ENCODE measurements around the gene IFRD2. TPM values are rescaled to one million over a fixed set of nuclear protein-coding genes. Genes with fewer than 3 reads are reported as not detected.

The IFRD2 gene, protein sequence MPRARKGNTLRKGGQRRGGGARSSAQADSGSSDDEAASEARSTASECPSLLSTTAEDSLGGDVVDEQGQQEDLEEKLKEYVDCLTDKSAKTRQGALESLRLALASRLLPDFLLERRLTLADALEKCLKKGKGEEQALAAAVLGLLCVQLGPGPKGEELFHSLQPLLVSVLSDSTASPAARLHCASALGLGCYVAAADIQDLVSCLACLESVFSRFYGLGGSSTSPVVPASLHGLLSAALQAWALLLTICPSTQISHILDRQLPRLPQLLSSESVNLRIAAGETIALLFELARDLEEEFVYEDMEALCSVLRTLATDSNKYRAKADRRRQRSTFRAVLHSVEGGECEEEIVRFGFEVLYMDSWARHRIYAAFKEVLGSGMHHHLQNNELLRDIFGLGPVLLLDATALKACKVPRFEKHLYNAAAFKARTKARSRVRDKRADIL
- total RNA-seq (36.9 TPM), polyA plus RNA-seq (ENCODE audit: insufficient read depth in 1 of 8, insufficient read length in 8 of 8, low replicate concordance in 1 of 8) (10 to 100 TPM; 46.4 to 68.1 (median 61.2) TPM)
- long read RNA-seq, donor 1, transcript IFRD2-202 (12 exons, 2,109 nt) = major isoform, 5 of 5 reads
- long read RNA-seq, donor 1, partial matches to known transcripts = 0 of 5 reads
- long read RNA-seq, donor 1, other reads (novel, unspliced or antisense) = 0 of 5 reads
- long read RNA-seq, donor 2, partial matches to known transcripts = 0 of 2 reads
- long read RNA-seq, donor 2, other reads (novel, unspliced or antisense) = 0 of 2 reads
- long read RNA-seq, donor 3, transcript IFRD2-202 (12 exons, 2,109 nt) = major isoform, 17 of 26 reads
- long read RNA-seq, donor 3, partial matches to known transcripts = 6 of 26 reads
- long read RNA-seq, donor 3, other reads (novel, unspliced or antisense) = 0 of 26 reads
- long read RNA-seq, donor 4, transcript IFRD2-202 (12 exons, 2,109 nt) = major isoform, 9 of 16 reads
- long read RNA-seq, donor 4, partial matches to known transcripts = 5 of 16 reads
- long read RNA-seq, donor 4, other reads (novel, unspliced or antisense) = 0 of 16 reads
- long read RNA-seq, donor 5, transcript IFRD2-202 (12 exons, 2,109 nt) = major isoform, 35 of 110 reads
- long read RNA-seq, donor 5, partial matches to known transcripts = 20 of 110 reads
- long read RNA-seq, donor 5, other reads (novel, unspliced or antisense) = 53 of 110 reads
- long read RNA-seq, donor 6, transcript IFRD2-202 (12 exons, 2,109 nt) = major isoform, 23 of 44 reads
- long read RNA-seq, donor 6, partial matches to known transcripts = 16 of 44 reads
- long read RNA-seq, donor 6, other reads (novel, unspliced or antisense) = 0 of 44 reads
- long read RNA-seq, donor 7, transcript IFRD2-202 (12 exons, 2,109 nt) = major isoform, 9 of 9 reads
- long read RNA-seq, donor 7, partial matches to known transcripts = 0 of 9 reads
- long read RNA-seq, donor 7, other reads (novel, unspliced or antisense) = 0 of 9 reads
- long read RNA-seq, donor 8, partial matches to known transcripts = 0 of 3 reads
- long read RNA-seq, donor 8, other reads (novel, unspliced or antisense) = 0 of 3 reads
- long read RNA-seq, donor 9, transcript IFRD2-202 (12 exons, 2,109 nt) = major isoform, 17 of 24 reads
- long read RNA-seq, donor 9, partial matches to known transcripts = 5 of 24 reads
- long read RNA-seq, donor 9, other reads (novel, unspliced or antisense) = 0 of 24 reads
- long read RNA-seq, donor 10, transcript IFRD2-202 (12 exons, 2,109 nt) = major isoform, 11 of 13 reads
- long read RNA-seq, donor 10, partial matches to known transcripts = 0 of 13 reads
- long read RNA-seq, donor 10, other reads (novel, unspliced or antisense) = 0 of 13 reads
- long read RNA-seq, donor 11, transcript IFRD2-202 (12 exons, 2,109 nt) = major isoform, 12 of 15 reads
- long read RNA-seq, donor 11, partial matches to known transcripts = 0 of 15 reads
- long read RNA-seq, donor 11, other reads (novel, unspliced or antisense) = 0 of 15 reads

DNA sequence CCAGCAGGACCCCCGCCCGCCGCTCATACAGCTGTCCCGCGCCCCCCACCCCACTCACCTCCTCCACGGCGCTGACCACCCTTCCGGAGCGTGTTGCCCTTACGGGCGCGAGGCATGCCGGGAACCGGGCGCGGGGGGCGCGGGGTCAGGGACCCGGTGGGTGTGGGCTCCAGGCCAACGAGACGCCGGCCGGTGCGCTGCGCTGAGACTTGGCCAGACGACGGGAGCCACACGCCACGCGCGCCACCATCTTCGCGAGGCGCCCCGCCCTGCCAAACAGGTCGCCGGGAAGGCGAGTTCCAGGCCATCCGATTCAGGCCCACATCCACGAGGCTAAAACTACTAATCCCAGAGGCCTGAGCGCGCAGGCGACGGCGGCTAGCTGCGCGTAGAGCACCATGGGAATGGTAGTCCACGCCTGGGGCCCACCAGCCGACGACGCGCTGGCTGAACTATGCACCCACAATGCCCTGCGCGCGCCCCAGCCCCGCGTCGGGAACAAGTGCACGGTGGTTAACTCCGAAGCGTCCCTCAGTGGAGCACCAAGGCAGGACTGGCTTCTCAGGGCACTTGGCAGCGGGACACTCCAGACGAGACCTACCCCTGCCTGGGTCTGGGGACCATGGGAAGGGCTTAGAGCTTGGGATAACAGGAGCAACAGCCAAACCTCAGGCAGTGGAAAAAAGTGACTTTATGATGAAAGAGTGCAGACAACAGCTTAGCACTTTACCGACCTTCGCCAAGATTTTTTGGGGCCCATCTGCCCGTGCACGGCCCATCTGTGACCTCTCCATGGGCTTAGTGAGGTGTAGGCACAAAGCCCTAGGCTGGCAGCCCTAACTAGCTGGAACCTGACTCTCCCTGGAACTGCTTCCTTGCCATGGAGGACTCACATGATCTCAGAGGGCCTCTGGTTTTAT lies at the start of gene IFRD2:
IFRD2 (minus strand) TSS at position 271 of the 920 bp plus-strand sequence; CDS start at position 116, 155 bp downstream.
- no peaks in the 10 kb centered on the region for H3K27me3 ChIP-seq (ENCODE audit: control insufficient read depth, insufficient read depth, low read length)
- peak within 1 kb of the TSS; percentile 93 for H3K4me3 ChIP-seq (ENCODE audit: low read length)
- peaks cover 19% of the 10 kb centered on the region for H3K4me1 ChIP-seq (ENCODE audit: control insufficient read depth, insufficient read depth, low read length)
- H3K36me3 ChIP-seq (ENCODE audit: control insufficient read depth, insufficient read depth, low read length) = peaks cover 36% of the 10 kb centered on the region
- H3K9me3 ChIP-seq (replicated peaks; ENCODE audit: control insufficient read depth, low read depth, low read length) = no peaks in the 10 kb centered on the region
- H3K27ac ChIP-seq (ENCODE audit: low read length) = peak within 1 kb of the TSS; percentile 89
- WGBS (ENCODE audit: insufficient coverage) = under 1% methylated on average over 66 of the region's 67 CpGs
- DNase-seq = peak; percentile 99

DNA sequence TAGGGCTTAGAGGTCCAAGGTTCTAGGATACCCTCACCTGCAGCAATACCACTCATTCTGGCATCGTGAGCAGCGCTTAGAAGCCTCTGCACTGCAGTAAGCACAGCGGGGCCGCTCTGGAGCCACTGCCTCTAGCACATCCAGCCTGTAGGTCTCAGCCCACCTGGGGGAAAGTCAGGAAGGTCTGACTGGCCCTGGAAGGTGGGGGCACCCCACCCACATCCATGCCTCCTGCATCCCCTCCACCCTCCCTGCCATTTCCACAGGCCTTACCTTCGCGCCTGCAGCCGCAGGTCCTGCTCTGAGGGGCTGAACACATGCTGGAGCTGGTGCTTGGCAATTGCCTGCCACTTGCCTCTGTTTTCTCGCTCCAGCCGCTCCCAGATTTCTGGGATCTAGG lies 49.3 kb upstream of the IFRD2 start:
- no peaks in the 10 kb centered on the region for H3K9me3 ChIP-seq (replicated peaks; ENCODE audit: control insufficient read depth, low read depth, low read length)
- peaks cover 61% of the 10 kb centered on the region for H3K4me1 ChIP-seq (ENCODE audit: control insufficient read depth, insufficient read depth, low read length)
- no peak for DNase-seq
- 94% methylated on average over 3 of the region's 9 CpGs for WGBS (ENCODE audit: insufficient coverage)
- peak overlapping the region; percentile 88 for H3K27ac ChIP-seq (ENCODE audit: low read length)
- peaks cover 5% of the 10 kb centered on the region for H3K27me3 ChIP-seq (ENCODE audit: control insufficient read depth, insufficient read depth, low read length)
- H3K4me3 ChIP-seq (ENCODE audit: low read length) = peak overlapping the region; percentile 58
- H3K36me3 ChIP-seq (ENCODE audit: control insufficient read depth, insufficient read depth, low read length) = no peaks in the 10 kb centered on the region

- Histone ChIP-seq H3K4me1 (ENCODE audit: control insufficient read depth, insufficient read depth, low read length) (peaks cover 66% of the 10 kb centered on the region), H3K27me3 (ENCODE audit: control insufficient read depth, insufficient read depth, low read length) (peaks cover 3% of the 10 kb centered on the region), H3K9me3 (replicated peaks; ENCODE audit: control insufficient read depth, low read depth, low read length) (no peaks in the 10 kb centered on the region), H3K4me3 (ENCODE audit: low read length) (peak within 1 kb of the TSS; percentile 58), H3K36me3 (ENCODE audit: control insufficient read depth, insufficient read depth, low read length) (peaks cover 4% of the 10 kb centered on the region), H3K27ac (ENCODE audit: low read length) (peak within 1 kb of the TSS; percentile 88)
- DNase-seq = peak; percentile 96
- 2% methylated on average over 64 of the region's 85 CpGs for WGBS (ENCODE audit: insufficient coverage)
These were observed 48.5 kb upstream of the IFRD2 start, which contains the start of gene RASSF1 for GRCh38 chr3:50340448-50341329. TSS of gene RASSF1 (minus strand) at chr3:50340836. CDS start at chr3:50340805, 31 bp downstream.

- peaks cover 66% of the 10 kb centered on the region for H3K4me1 ChIP-seq (ENCODE audit: control insufficient read depth, insufficient read depth, low read length)
- H3K9me3 ChIP-seq (replicated peaks; ENCODE audit: control insufficient read depth, low read depth, low read length) = no peaks in the 10 kb centered on the region
- H3K27ac ChIP-seq (ENCODE audit: low read length) = peak overlapping the region; percentile 88
- WGBS (ENCODE audit: insufficient coverage) = 19% methylated on average over 8 of the region's 9 CpGs
- no peak for DNase-seq
- peak overlapping the region; percentile 58 for H3K4me3 ChIP-seq (ENCODE audit: low read length)
- no peaks in the 10 kb centered on the region for H3K27me3 ChIP-seq (ENCODE audit: control insufficient read depth, insufficient read depth, low read length)
- peaks cover 4% of the 10 kb centered on the region for H3K36me3 ChIP-seq (ENCODE audit: control insufficient read depth, insufficient read depth, low read length)
These were observed 47.9 kb upstream of the IFRD2 start for GRCh38 chr3:50340147-50340447.

GRCh38 chr3:50339485-50340146 lies 47.4 kb upstream of the IFRD2 start:
- peak overlapping the region; percentile 88 for H3K27ac ChIP-seq (ENCODE audit: low read length)
- 72% methylated on average over 8 of the region's 14 CpGs for WGBS (ENCODE audit: insufficient coverage)
- no peak for DNase-seq
- H3K36me3 ChIP-seq (ENCODE audit: control insufficient read depth, insufficient read depth, low read length) = peaks cover 5% of the 10 kb centered on the region
- peaks cover 66% of the 10 kb centered on the region for H3K4me1 ChIP-seq (ENCODE audit: control insufficient read depth, insufficient read depth, low read length)
- H3K4me3 ChIP-seq (ENCODE audit: low read length) = peak overlapping the region; percentile 58
- no peaks in the 10 kb centered on the region for H3K9me3 ChIP-seq (replicated peaks; ENCODE audit: control insufficient read depth, low read depth, low read length)
- H3K27me3 ChIP-seq (ENCODE audit: control insufficient read depth, insufficient read depth, low read length) = no peaks in the 10 kb centered on the region

DNA sequence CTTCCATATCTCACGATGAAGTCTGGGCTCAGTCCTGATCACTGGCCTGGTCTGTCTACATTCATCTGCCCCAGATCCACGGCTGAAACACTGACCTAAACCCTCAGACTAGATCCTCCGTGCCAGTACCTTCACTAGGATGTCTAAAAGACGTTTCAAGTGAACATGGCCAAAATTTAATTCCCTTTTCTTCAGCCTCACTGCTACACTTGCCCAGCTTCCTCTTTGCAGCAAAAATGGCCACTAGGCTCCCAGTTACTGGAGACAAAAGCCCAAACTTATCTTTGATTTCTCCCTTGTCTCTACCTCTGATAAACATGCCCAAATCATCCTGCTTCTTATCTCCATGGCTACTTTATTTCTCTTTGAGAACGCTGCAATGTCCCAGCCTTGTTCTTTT lies 46.7 kb upstream of the IFRD2 start:
- peaks cover 12% of the 10 kb centered on the region for H3K36me3 ChIP-seq (ENCODE audit: control insufficient read depth, insufficient read depth, low read length)
- no peak for DNase-seq
- H3K4me3 ChIP-seq (ENCODE audit: low read length) = peak overlapping the region; percentile 10
- H3K27me3 ChIP-seq (ENCODE audit: control insufficient read depth, insufficient read depth, low read length) = no peaks in the 10 kb centered on the region
- peaks cover 73% of the 10 kb centered on the region for H3K4me1 ChIP-seq (ENCODE audit: control insufficient read depth, insufficient read depth, low read length)
- H3K27ac ChIP-seq (ENCODE audit: low read length) = peak overlapping the region; percentile 98
- WGBS (ENCODE audit: insufficient coverage) = 60% methylated on average over 4 of the region's 5 CpGs
- no peaks in the 10 kb centered on the region for H3K9me3 ChIP-seq (replicated peaks; ENCODE audit: control insufficient read depth, low read depth, low read length)

- Histone ChIP-seq H3K4me3 (ENCODE audit: low read length) (peak overlapping the region; percentile 80), H3K9me3 (replicated peaks; ENCODE audit: control insufficient read depth, low read depth, low read length) (no peaks in the 10 kb centered on the region), H3K27me3 (ENCODE audit: control insufficient read depth, insufficient read depth, low read length) (no peaks in the 10 kb centered on the region), H3K27ac (ENCODE audit: low read length) (peak overlapping the region; percentile 98), H3K4me1 (ENCODE audit: control insufficient read depth, insufficient read depth, low read length) (peaks cover 81% of the 10 kb centered on the region), H3K36me3 (ENCODE audit: control insufficient read depth, insufficient read depth, low read length) (peaks cover 17% of the 10 kb centered on the region)
- WGBS (ENCODE audit: insufficient coverage) = under 1% methylated on average over 75 of the region's 79 CpGs
- peak; percentile 100 for DNase-seq
These were observed 45.1 kb upstream of the IFRD2 start for GRCh38 chr3:50337175-50337861.
